ENCODE results near the gene PLP2. TPM values are rescaled to one million over a fixed set of nuclear protein-coding genes. Genes with fewer than 3 reads are reported as not detected.

PLP2 gene
- polyA plus RNA-seq, 2 of the 4 experiments (the other 2 are of a cell fraction): 164 to 209 TPM

- Histone ChIP-seq H3K4me2 (no peak overlapping the region), H3K27ac (no peak overlapping the region), H3K4me3 (no peak overlapping the region), H3K4me1 (peaks cover 7% of the 10 kb centered on the region; the same call in 2 of the 3 replicates), H3K9me3 (no peaks in the 10 kb centered on the region)
- CTCF ChIA-PET: no interaction called here
- no peak for FAIRE-seq
- no peak for DNase-seq (ENCODE audit: low read depth in 1 of 2, low spot score in 1 of 2)
- POLR2A ChIA-PET: no interaction called here
- TF ChIP-seq HOXB5 (CRISPR knock-in tag; IDR thresholded peaks at IDR 0.05) (no peak), MYC (IDR thresholded peaks at IDR 0.05; ENCODE audit: borderline replicate concordance, low read length) (no peak), ZC3H11A (IDR thresholded peaks at IDR 0.05) (no peak), PBX3 (IDR thresholded peaks at IDR 0.05) (no peak)
- WGBS (ENCODE audit: missing lambda C conversion rate): 94% methylated on average over 2 of the region's 2 CpGs
- ATAC-seq: no peak
Measured at GRCh38 chrX:49160908-49161307, 10.8 kb upstream of the PLP2 start.

DNA sequence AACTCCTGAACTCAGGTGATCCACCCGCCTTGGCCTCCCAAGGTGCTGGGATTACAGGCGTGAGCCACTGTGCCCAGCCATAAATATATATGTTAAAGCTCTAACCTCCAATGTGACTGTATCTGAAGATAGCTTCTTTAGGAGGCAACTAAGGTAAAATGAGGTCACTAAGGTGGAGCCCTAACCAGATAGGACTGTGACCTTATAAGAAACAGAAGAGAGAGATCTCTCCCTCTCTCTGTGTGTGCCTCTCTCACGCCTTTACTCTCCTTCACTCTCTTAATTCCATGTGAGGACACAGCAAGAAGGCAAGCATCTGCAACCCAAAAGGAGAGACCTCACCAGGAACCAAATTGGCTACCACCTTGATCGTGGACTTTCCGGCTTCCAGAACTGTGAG lies 10.1 kb upstream of the PLP2 start:
- POLR2A ChIA-PET: no interaction called here
- no peak for FAIRE-seq
- no peak for ATAC-seq
- no peak overlapping the region for H3K4me3 ChIP-seq
- H3K4me1 ChIP-seq: peaks cover 4% of the 10 kb centered on the region; the same call in 2 of the 3 replicates
- DNase-seq (ENCODE audit: low read depth in 1 of 2, low spot score in 1 of 2): no peak
- H3K4me2 ChIP-seq: no peak overlapping the region
- CTCF ChIA-PET: no interaction called here
- H3K9me3 ChIP-seq: no peaks in the 10 kb centered on the region
- no peak overlapping the region for H3K27ac ChIP-seq
- TF ChIP-seq NFE2L2 (conservative IDR thresholded peaks at IDR 0.05; ENCODE audit: low read length) (no peak), HOXA7 (CRISPR knock-in tag; IDR thresholded peaks at IDR 0.05) (no peak), CBX2 (IDR thresholded peaks at IDR 0.05; ENCODE audit: borderline replicate concordance, low read depth) (no peak), USF2 (IDR thresholded peaks at IDR 0.05) (no peak), HOXB13 (CRISPR knock-in tag; IDR thresholded peaks at IDR 0.05; ENCODE audit: low read depth) (no peak), E2F6 (IDR thresholded peaks at IDR 0.05; ENCODE audit: borderline replicate concordance, low read depth) (no peak), REST (IDR thresholded peaks at IDR 0.05) (no peak), CHD4 (IDR thresholded peaks at IDR 0.05; ENCODE audit: borderline replicate concordance) (no peak), TFCP2L1 (CRISPR knock-in tag; IDR thresholded peaks at IDR 0.05) (no peak), RAD21 (conservative IDR thresholded peaks at IDR 0.05 in 1 of 2, IDR thresholded peaks at IDR 0.05 in 1 of 2) (no peak), BHLHE40 (IDR thresholded peaks at IDR 0.05; ENCODE audit: low read depth, low read length) (no peak), EHF (CRISPR knock-in tag; IDR thresholded peaks at IDR 0.05) (no peak), GATA3 (IDR thresholded peaks at IDR 0.05; ENCODE audit: borderline replicate concordance) (no peak), TP53 (CRISPR knock-in tag; IDR thresholded peaks at IDR 0.05) (no peak), PBX3 (IDR thresholded peaks at IDR 0.05) (no peak), CEBPB (IDR thresholded peaks at IDR 0.05) (no peak), FOXS1 (CRISPR knock-in tag; IDR thresholded peaks at IDR 0.05) (no peak), EP300 (IDR thresholded peaks at IDR 0.05) (no peak), ZSCAN20 (CRISPR knock-in tag; IDR thresholded peaks at IDR 0.05) (no peak)
- 89% methylated on average over 5 of the region's 5 CpGs for WGBS (ENCODE audit: missing lambda C conversion rate)
